Right renal pelvis (tissue), 4 donors: ENCODE results near the gene DAB1. TPM values are rescaled to one million over a fixed set of nuclear protein-coding genes. Genes with fewer than 3 reads are reported as not detected.

ENCODE experiments used
- DNase-seq, 4 donors: peaks; one replicate each; pipeline ENCODE4 v3.0.0-alpha.2; 2013; ENCODE audit warnings: low read depth in 4 of 4, low spot score in 3 of 4, missing footprints in 1 of 4
- polyA plus RNA-seq, 4 donors: library from polyadenylated mRNA; unstranded; fragments of 120-200 nt; gene quantifications; one replicate each; pipeline ENCODE4 v1.2.1, GENCODE V29; 2013; ENCODE audit not compliant: insufficient read length in 4 of 4

The DAB1 gene
- polyA plus RNA-seq, 4 donors: 6.3 to 9.1 (median 7.4) TPM

DNA sequence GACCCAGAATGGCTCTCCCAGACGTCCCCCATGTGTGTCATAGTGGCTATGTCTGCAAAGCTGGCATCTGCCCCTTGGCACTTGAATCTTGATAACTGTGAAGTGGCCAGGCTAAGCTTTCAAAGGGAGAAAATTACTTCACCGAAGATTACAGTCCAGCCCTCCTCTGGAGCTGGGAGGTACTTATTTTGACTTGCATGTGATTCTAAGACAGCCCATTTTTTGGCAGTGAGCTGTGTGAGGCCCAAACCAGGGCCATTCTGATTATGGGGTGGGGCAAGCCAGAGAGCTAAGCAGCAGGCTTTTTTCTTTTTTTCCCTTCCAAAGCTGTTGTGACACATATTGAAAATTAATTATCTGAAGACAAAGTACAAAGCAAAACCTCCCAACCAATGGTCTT lies 415.9 kb downstream of the DAB1 start:
- no peak for DNase-seq

DNA sequence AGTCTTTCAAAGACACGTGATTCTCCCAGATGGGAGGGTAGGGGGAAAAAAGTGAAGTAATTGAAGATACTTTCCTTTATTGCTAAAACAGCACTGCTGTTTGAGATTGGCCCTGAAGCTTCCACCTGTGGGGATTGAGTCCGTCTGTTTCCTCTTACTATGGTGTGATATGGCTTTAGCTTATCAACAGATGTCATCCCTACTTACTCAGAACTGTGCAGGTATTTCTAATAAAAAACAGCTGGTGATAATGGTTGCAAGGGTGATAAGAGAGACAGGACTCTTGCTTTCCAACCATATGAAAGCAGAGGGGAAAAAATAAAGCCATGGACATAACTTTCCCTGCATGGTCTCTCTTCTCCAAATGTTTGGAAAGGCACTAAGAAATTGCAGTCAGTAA lies 416.4 kb downstream of the DAB1 start:
- no peak for DNase-seq

DNA sequence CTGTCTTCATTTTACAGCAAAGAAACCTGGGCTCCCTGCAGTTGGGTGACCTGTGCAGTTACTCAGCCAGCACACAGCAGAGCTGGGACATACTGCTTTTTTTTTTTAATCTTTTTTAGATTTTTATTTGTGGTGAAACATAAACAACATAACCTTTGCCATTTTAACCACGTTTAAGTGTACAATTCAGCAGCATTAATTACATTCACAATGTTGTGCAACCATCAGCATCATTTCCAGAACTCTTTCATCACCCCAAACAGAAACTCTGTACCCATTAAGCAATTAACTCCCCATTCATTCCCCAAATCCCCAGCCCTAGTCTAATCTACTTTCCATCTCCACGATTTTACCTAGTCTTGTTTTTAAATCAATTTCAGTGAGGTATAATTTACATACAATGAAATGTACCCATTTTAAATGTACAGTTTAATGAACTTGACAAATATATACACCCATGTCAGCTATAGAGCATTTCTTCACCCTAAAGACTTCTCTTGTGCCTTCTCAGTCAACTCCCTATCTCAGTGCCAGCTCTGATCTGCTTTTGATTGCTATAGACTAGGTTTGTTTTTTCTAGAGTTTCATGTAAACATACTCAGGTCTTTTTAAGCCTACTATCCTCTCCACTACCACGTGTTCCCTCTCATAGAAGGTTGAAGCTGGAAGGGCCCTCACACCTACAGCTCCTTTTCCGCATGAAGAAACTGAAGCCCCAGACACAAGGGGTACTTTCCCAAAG lies 420.3 kb downstream of the DAB1 start:
- no peak for DNase-seq

DNA sequence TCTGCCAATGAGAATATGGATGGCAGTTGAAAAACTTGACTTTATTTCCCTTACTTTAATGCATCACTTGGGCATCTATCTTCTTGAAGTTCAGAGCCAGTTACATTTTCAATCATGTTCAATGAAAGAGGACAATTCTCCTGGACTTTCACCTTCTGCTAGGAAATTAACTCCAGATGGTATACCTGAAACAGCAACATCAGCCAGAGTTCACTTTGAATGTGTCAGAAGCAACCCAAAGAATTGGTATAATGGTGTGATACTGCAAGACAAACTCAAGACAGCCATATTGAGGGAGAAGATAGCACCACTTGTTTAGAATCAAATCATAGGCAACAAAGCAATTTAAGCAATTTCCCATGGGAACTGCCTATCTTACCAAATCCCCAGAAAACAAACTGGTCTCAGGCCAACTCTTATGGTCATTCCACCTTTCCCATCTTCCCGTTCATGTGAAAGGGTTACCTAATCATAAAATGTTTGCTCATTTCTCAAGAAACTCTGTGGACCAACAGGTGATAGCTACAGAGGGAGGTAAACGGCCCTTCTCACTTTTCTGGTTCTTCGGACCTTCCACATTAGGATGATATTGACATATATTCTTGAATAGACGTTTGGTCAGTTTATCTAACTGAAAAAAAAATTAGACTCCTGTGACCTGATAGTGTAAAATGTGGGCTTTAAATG lies 428.3 kb downstream of the DAB1 start:
- DNase-seq: no peak

DNA sequence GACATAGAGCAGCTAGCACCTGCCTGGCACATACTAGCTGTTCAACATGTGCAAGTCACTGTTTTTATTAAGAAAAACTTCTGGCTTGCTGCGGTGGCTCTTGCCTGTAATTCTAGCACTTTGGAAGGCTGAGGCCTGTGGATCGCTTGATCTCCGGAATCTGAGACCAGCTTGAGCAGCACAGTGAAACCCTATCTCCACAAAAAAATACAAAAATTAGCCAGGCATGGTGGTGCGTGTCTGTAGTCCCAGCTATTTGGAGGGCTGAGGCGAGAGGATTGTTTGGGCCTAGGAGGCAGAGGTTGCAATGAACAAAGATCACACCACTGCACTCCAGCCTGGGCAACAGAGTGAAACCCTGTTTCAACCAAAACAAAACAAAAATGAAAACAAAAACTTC lies 430.4 kb downstream of the DAB1 start:
- DNase-seq: no peak

DNA sequence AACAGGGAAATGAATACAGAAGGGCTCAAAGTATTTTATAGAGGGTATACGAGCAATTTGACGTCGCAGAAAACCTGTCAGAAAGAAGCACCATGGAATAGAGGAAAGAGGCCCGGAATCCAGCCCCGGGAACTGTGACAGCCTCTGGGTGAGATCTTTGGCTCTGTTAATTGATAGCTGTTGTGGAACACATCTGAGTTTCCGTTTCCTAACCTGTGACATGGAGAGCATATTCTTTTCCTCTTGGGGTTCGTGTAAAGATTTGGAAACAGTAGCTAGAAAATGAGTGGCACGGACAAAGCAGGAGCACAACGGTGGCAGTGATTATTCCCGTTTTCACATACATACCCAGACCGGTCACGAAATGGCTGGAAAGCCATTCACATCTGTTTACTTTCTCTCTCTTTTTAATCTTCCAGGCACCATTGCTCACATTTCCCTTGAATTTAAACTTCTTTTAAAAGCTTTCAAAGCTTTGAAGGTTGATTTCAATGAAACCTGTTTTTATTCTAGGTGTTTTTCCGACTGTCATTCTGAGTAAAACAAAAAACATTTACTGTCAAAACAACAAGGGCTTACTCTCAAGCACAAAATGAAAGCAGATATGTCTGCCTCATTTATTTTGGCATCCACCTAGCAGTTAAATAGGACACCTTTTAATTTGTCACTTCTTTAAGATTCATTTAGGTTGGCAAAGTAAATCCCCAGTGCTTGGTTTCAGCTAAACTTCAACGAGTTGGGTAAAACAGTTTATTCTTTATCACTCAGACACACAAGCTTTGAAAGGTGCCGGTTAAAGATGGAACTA lies 431.3 kb downstream of the DAB1 start:
- no peak for DNase-seq

- DNase-seq: no peak
Observed at GRCh38 chr1:56991576-56991975, 432.3 kb downstream of the DAB1 start.

GRCh38 chr1:56986397-56986796 lies 437.5 kb downstream of the DAB1 start:
- no peak for DNase-seq

GRCh38 chr1:56985857-56986256 lies 438.0 kb downstream of the DAB1 start:
- DNase-seq: no peak

DNA sequence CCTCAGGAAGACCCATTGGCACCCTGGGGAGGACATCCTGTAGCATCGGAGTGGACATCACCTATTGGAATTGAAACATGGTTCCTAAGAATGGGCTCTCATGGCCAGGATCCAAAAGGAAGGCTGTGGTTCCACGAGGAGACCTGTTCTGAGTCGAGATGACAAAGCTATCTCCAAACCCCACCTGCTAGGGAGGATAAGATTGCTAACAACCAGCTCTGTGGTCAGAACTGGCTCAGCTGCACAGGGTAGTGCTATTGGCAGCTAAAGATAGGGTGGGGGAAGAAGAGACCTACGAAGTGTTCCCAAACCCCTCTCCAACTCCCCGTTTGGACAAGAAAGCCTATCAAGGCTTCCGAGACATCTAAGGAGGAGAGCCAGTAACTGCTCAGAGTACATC lies 440.4 kb downstream of the DAB1 start:
- DNase-seq: no peak

DNA sequence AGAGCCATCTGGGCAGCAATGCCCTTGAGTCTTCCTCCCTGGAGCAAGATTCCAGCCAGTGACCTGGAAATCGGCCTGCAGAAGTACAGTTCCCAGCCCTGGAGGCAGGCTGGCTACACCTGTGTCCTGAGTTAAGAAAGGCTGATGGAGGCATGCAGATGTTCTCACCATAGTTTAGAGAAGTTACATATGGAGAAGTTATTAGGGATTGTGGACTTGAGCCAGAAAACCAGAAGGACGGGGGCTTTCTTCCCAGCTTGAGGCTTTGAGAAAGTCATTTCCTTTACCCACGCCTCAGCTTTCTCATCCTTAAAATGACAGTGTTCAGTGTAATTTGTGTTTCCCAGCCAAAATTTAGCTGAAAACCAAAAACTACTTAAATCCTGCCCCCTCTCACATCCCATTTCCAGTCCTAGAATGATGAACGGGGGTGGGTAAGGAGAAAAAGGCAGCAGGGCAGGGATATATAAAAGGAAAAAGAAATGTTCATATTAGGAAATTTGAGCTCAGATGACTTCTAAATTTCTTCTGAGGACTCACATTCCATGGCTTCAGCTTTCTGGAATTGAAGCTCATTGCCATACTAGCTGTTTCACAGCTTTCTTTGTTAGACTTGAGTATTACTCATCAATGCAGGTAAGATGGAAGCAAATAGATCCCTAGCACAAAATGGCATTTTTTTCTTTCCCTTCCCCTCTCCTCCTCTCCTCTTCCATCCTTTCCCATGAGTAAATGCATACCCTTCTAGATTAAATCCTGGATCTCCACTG lies 443.7 kb downstream of the DAB1 start:
- DNase-seq: no peak

DNA sequence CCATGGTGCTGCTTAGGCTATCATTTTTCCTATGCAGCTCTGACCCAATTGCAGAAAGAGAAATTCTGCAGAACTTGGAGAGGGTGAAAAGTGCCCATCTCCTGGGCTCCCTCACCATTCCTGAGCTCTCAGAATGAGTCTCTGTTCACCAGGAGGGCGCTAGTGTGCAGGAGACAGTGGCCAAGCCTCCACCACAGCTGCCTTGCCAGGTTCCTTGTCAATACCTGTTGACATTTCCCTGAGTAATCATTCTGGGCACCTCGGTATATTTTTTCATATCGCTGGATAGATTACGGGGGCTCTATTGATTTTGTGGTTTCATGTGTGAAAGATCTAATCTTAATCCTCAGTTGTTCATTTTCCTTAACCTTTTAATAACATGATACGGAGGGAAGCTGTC lies 445.0 kb downstream of the DAB1 start:
- DNase-seq: no peak

GRCh38 chr1:56977910-56978309 lies 445.9 kb downstream of the DAB1 start:
- DNase-seq: no peak

GRCh38 chr1:56975446-56975845 lies 448.4 kb downstream of the DAB1 start:
- no peak for DNase-seq

GRCh38 chr1:56973923-56974742 lies 449.7 kb downstream of the DAB1 start:
- no peak for DNase-seq

- no peak for DNase-seq
Observed at GRCh38 chr1:56972976-56973375, 450.9 kb downstream of the DAB1 start.

DNA sequence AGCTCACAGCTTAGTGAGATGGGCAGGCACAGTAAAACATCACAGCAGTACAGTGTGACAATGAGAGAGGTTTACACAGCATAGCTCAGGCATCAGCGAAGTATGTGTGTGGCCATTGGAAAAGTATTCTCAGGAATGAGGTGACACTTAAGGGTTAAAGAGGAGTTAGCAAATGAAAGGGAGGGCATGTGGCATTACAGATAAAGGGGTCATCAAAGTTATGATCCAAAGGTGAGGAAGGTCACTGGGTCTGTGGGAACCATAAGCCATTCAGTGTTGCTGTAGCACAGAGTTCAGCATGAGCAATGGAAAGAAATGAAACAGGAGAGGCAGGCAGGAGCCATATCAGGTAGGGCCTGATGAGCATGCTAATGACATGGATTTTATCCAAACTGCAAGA lies 453.6 kb downstream of the DAB1 start:
- no peak for DNase-seq

DNA sequence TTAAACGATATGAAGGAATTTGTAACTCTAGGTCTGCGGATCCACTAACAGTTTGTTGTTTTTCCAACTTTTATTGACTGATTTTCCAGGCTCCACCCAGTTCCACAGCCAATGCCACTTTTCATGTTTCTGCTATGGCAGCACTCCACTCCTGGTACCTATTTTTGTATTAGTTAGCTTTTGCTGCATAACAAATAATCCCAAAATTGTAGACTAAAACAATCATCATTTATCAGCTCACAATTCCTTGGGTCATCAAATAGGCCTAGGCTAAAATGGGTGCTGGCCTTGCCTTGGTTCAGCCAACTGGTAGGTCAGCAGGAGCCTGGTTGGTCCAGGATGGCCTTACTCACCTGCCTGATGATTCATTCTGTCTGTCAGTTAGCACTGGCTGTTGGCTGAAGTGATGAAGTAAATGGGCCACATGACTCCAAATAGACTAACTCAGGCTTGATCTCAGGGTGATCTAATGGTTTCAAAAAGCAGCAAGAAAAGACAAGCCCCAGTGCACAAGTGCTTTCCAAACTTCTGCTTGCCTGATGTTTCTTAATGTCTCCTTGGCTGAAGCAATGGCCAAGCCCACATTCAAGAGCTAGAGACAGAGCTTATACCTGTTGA lies 454.9 kb downstream of the DAB1 start:
- no peak for DNase-seq
